Liver (tissue), 9 donors: Measurements from ENCODE around the gene C17orf78. TPM values are rescaled to one million over a fixed set of nuclear protein-coding genes. Genes with fewer than 3 reads are reported as not detected.
"Not testable (repeated sequence)": the region's sequence is repeated elsewhere in the genome, so short reads cannot be mapped to it uniquely, and the experiment has no call there.

ENCODE experiments used
- DNase-seq: peaks from one replicate; pipeline ENCODE4 v3.0.0-alpha.2; 2017; ENCODE audit warnings: low spot score
- H3K27ac ChIP-seq, 2 donors: one replicate each; pipeline ENCODE4 v1.7.0; 2013; ENCODE audit warnings: inconsistent platforms in 2 of 2, low read length in 2 of 2, control low read depth in 1 of 2, low read depth in 1 of 2, mild to moderate bottlenecking in 1 of 2
- H3K27me3 ChIP-seq, 4 donors: one replicate each; pipeline versions ENCODE4 v1.6.1 to v1.7.0; 2013; ENCODE audit warnings: low read length in 3 of 4, inconsistent platforms in 1 of 4, mild to moderate bottlenecking in 1 of 4, moderate library complexity in 1 of 4; ENCODE audit not compliant: control insufficient read depth in 4 of 4, insufficient read depth in 4 of 4
- H3K36me3 ChIP-seq, 4 donors: one replicate each; pipeline versions ENCODE4 v1.6.1 to v1.7.0; 2013; ENCODE audit warnings: low read length in 3 of 4, mild to moderate bottlenecking in 3 of 4, low read depth in 1 of 4, moderate library complexity in 1 of 4; ENCODE audit not compliant: control insufficient read depth in 4 of 4, insufficient read depth in 3 of 4
- H3K4me1 ChIP-seq, 4 donors: one replicate each; pipeline versions ENCODE4 v1.6.1 to v1.7.0; 2013; ENCODE audit warnings: low read length in 3 of 4, mild to moderate bottlenecking in 3 of 4, moderate library complexity in 1 of 4; ENCODE audit not compliant: control insufficient read depth in 4 of 4, insufficient read depth in 4 of 4
- H3K4me3 ChIP-seq, 3 donors: one replicate each; pipeline versions ENCODE4 v1.6.1 to v1.7.0; 2013; ENCODE audit warnings: low read length in 3 of 3, control low read depth in 1 of 3, low read depth in 1 of 3, mild to moderate bottlenecking in 1 of 3
- H3K9ac ChIP-seq, 2 donors: one replicate each; pipeline ENCODE4 v1.7.0; 2013; ENCODE audit warnings: low read length in 2 of 2, mild to moderate bottlenecking in 2 of 2, moderate library complexity in 2 of 2, control low read depth in 1 of 2, low read depth in 1 of 2
- H3K9me3 ChIP-seq, 4 donors: one replicate each; pipeline versions ENCODE4 v1.6.1 to v1.7.0; 2013; ENCODE audit warnings: low read length in 3 of 4; ENCODE audit not compliant: control insufficient read depth in 4 of 4
- ATF3 ChIP-seq: IDR thresholded peaks from 2 replicates; pipeline ENCODE4 v1.6.1; 2016; ENCODE audit warnings: antibody characterized with exemption
- EGR1 ChIP-seq, 2 donors: IDR thresholded peaks; 2 replicates each; pipeline ENCODE4 v1.6.1; 2016 to 2018; ENCODE audit warnings: antibody characterized with exemption in 2 of 2, low read depth in 2 of 2
- FOXA1 ChIP-seq: IDR thresholded peaks from 2 replicates; pipeline ENCODE4 v1.6.1; 2016; ENCODE audit warnings: antibody characterized with exemption
- FOXA2 ChIP-seq: IDR thresholded peaks from 2 replicates; pipeline ENCODE4 v1.6.1; 2016; ENCODE audit warnings: antibody characterized with exemption
- GABPA ChIP-seq, 2 donors: IDR thresholded peaks in 1 of 2; conservative IDR thresholded peaks in 1 of 2; 2 replicates each; pipeline ENCODE4 v1.6.1; 2016; ENCODE audit warnings: antibody characterized with exemption in 2 of 2, mild to moderate bottlenecking in 1 of 2, moderate library complexity in 1 of 2
- HNF4A ChIP-seq, 2 donors: conservative IDR thresholded peaks; 2 replicates each; pipeline ENCODE4 v1.6.1; 2016; ENCODE audit warnings: antibody characterized with exemption in 2 of 2, mild to moderate bottlenecking in 2 of 2
- HNF4G ChIP-seq: IDR thresholded peaks from 2 replicates; pipeline ENCODE4 v1.6.1; 2016; ENCODE audit warnings: antibody characterized with exemption
- JUND ChIP-seq, 2 donors: IDR thresholded peaks; 2 replicates each; pipeline ENCODE4 v1.6.1; 2016; ENCODE audit warnings: antibody characterized with exemption in 2 of 2
- NR2F2 ChIP-seq: IDR thresholded peaks from 2 replicates; pipeline ENCODE4 v1.6.1; 2016; ENCODE audit warnings: antibody characterized with exemption
- RAD21 ChIP-seq, 2 donors: IDR thresholded peaks; 2 replicates each; pipeline ENCODE4 v1.6.1; 2016; ENCODE audit warnings: antibody characterized with exemption in 2 of 2, mild to moderate bottlenecking in 2 of 2
- REST ChIP-seq: IDR thresholded peaks from 2 replicates; pipeline ENCODE4 v1.6.1; 2016; ENCODE audit warnings: antibody characterized with exemption, mild to moderate bottlenecking
- RXRA ChIP-seq, 2 donors: IDR thresholded peaks; 2 replicates each; pipeline ENCODE4 v1.6.1; 2017 to 2018; ENCODE audit warnings: antibody characterized with exemption in 2 of 2, mild to moderate bottlenecking in 1 of 2
- SP1 ChIP-seq: IDR thresholded peaks from 2 replicates; pipeline ENCODE4 v1.6.1; 2018; ENCODE audit warnings: antibody characterized with exemption, mild to moderate bottlenecking
- TAF1 ChIP-seq: conservative IDR thresholded peaks from 2 replicates; pipeline ENCODE4 v1.6.1; 2016; ENCODE audit warnings: antibody characterized with exemption, mild to moderate bottlenecking
- YY1 ChIP-seq: IDR thresholded peaks from 2 replicates; pipeline ENCODE4 v1.6.1; 2016; ENCODE audit warnings: antibody characterized with exemption, mild to moderate bottlenecking
- ZBTB33 ChIP-seq: IDR thresholded peaks from 2 replicates; pipeline ENCODE4 v1.6.1; 2016; ENCODE audit warnings: antibody characterized with exemption
- WGBS: extraction: QIAGEN DNeasy Blood & Tissue Kit; methylation state at CpG from one replicate; pipeline ENCODE4 v1.1.7; 2013; 5-methylcytosine and 5-hydroxymethylcytosine counted together
- polyA plus RNA-seq, 2 donors: library from polyadenylated mRNA; stranded (reverse) in 1 of 2; unstranded in 1 of 2; fragments of 200-250 nt in 1 of 2; fragments of >200 nt in 1 of 2; fragmentation: Nextera tagmentation in 1 of 2; extraction: Ambion mirVana in 1 of 2; gene quantifications; one replicate each; pipeline versions ENCODE4 v1.2.1 to v1.2.3, GENCODE V29; 2013 to 2015
- total RNA-seq, 2 donors: library from RNA; depleted of rRNA; stranded (reverse); fragments of >200 nt; gene quantifications; one replicate each; pipeline ENCODE4 v1.2.3, GENCODE V29; 2014
- TF ChIP-seq, protein P1 (sequence below): fragments of 150-350 bp; IDR thresholded peaks from 2 replicates; pipeline ENCODE4 v1.5.1; 2017; ENCODE audit warnings: improper control_type of control experiment, low read depth, low read length; ENCODE audit not compliant: missing input control
- TF ChIP-seq, protein P2 (sequence below): IDR thresholded peaks from 2 replicates; pipeline ENCODE4 v1.6.1; 2016; ENCODE audit warnings: antibody characterized with exemption
- donor health status: healthy.
- donor health status: healthy.
- donor health status: healthy.
- donor health status: healthy.
- donor health status: healthy.

The C17orf78 gene
- total and polyA plus RNA-seq, 4 donors: not detected

DNA sequence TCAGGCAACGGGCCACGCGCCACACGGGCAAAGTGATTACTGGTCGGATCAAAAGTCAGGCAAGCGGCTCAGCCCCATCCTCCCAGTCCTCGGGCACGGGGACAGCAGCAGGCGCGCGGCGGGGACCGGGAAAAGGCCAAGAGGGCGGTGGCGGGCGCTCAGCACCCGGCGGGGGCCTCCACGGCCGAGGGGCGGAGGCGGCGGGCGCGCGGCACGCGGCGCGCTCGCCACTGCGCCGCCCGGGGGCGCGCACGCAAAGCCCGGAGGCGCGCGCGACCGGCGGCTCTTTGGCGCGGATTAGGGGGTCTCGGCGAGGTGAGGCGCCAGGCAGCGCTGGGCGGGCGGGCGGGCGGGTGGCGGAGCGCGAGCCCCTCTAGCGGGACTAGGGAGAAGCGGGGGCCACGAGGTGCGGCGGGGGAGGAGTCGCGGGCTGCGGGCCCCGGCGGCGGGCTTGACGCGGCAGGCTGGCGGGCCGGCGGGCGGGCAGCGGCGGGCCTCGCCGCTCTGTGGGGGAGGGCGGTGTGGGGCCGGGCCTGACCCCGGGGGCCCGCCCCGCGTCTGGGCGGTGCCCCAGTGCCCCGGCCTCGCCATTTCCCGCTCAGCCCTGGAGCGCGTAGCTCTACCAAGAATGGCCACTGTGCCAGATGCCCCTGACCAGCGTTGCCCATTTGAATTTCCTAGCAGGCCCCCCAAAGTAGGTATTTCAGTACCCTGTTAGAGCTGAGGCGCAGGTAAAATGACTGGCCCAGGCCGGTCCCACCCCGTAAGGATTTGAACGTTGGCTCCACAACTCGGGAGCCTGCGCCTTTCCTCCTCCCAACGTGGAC lies 31.1 kb downstream of the C17orf78 start, which contains the start of the genes ACACA and TADA2A (continued):
- peak in 1 of 2 donors; percentile 18 for TF ChIP-seq JUND (IDR thresholded peaks at IDR 0.05)
- no peak for TF ChIP-seq EGR1 (IDR thresholded peaks at IDR 0.05; ENCODE audit: low read depth in 2 of 2)
- peak; percentile 33 to 49 for TF ChIP-seq RXRA (IDR thresholded peaks at IDR 0.05)
- TF ChIP-seq RAD21 (IDR thresholded peaks at IDR 0.05): no peak
- peak; percentile 44 to 73 for TF ChIP-seq HNF4A (conservative IDR thresholded peaks at IDR 0.05)
- no peak for TF ChIP-seq FOXA2

DNA sequence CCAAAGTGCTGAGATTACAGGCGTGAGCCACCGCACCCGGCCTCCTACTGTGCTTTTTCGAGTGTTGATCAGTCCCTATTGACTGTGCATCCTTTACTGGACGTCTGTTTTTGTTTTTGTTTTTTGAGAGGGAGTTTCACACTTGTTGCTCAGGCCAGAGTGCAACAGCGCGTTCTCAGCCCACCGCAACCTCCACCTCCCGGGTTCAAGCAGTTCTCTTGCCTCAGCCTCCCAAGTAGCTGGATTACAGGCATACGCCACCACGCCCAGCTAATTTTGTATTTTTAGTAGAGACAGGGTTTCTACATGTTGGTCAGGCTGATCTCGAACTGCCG lies 32.3 kb downstream of the C17orf78 start:
- DNase-seq, H3K4me1 ChIP-seq, H3K9ac ChIP-seq, H3K9me3 ChIP-seq, H3K27ac ChIP-seq, H3K27me3 ChIP-seq, H3K4me3 ChIP-seq: not testable (repeated sequence)
- WGBS: 95% methylated on average over 13 of the region's 13 CpGs
- peaks cover 4 to 16% (median 6%) of the 10 kb centered on the region in 4 donors for H3K36me3 ChIP-seq

DNA sequence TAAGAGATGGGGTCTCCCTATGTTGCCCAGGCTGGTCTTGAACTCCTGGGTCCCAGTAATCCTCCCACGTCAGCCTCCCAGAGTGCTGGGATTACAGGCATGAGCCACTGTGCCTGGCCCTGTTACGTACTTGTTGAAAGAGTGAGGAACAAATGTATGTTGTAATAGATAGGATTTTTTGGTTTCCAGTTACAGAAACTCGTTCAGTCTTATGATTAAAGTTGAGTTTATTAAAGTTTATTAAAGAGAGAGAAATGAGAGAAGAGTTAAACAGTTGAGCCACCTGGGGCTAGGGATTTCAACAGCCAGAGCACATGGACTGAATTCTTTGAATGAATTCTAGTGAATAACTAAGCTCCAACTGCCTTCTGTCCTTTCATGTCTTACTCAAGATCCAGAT lies 34.6 kb downstream of the C17orf78 start:
- WGBS: 95% methylated on average over 3 of the region's 3 CpGs
- no peak overlapping the region for H3K27ac ChIP-seq
- H3K27me3 ChIP-seq: no peaks in the 10 kb centered on the region
- H3K4me3 ChIP-seq: no peak overlapping the region
- TF ChIP-seq RXRA (IDR thresholded peaks at IDR 0.05) (no peak), RAD21 (IDR thresholded peaks at IDR 0.05) (no peak), FOXA1 (no peak), HNF4A (conservative IDR thresholded peaks at IDR 0.05) (no peak), GABPA (IDR thresholded peaks at IDR 0.05 in 1 of 2, conservative IDR thresholded peaks at IDR 0.05 in 1 of 2) (no peak), NR2F2 (no peak), REST (no peak), EGR1 (IDR thresholded peaks at IDR 0.05; ENCODE audit: low read depth in 2 of 2) (no peak), ZBTB33 (no peak), TAF1 (no peak), ATF3 (no peak), JUND (IDR thresholded peaks at IDR 0.05) (no peak), FOXA2 (no peak), HNF4G (no peak), SP1 (no peak), YY1 (no peak)
- TF ChIP-seq, protein P1, sequence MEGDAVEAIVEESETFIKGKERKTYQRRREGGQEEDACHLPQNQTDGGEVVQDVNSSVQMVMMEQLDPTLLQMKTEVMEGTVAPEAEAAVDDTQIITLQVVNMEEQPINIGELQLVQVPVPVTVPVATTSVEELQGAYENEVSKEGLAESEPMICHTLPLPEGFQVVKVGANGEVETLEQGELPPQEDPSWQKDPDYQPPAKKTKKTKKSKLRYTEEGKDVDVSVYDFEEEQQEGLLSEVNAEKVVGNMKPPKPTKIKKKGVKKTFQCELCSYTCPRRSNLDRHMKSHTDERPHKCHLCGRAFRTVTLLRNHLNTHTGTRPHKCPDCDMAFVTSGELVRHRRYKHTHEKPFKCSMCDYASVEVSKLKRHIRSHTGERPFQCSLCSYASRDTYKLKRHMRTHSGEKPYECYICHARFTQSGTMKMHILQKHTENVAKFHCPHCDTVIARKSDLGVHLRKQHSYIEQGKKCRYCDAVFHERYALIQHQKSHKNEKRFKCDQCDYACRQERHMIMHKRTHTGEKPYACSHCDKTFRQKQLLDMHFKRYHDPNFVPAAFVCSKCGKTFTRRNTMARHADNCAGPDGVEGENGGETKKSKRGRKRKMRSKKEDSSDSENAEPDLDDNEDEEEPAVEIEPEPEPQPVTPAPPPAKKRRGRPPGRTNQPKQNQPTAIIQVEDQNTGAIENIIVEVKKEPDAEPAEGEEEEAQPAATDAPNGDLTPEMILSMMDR: no peak
- TF ChIP-seq, protein P2, sequence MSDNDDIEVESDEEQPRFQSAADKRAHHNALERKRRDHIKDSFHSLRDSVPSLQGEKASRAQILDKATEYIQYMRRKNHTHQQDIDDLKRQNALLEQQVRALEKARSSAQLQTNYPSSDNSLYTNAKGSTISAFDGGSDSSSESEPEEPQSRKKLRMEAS: no peak
- no peak overlapping the region for H3K9ac ChIP-seq
- DNase-seq: no peak
- H3K4me1 ChIP-seq: peaks cover 0 to 9% (median 3%) of the 10 kb centered on the region in 4 donors
- no peaks in the 10 kb centered on the region for H3K9me3 ChIP-seq
- peaks cover 6 to 21% (median 11%) of the 10 kb centered on the region in 4 donors for H3K36me3 ChIP-seq
